ENCODE data around the gene RBP3. TPM values are rescaled to one million over a fixed set of nuclear protein-coding genes. Genes with fewer than 3 reads are reported as not detected.

Gene RBP3
- polyA plus RNA-seq, 2 donors, result not detected

DNA sequence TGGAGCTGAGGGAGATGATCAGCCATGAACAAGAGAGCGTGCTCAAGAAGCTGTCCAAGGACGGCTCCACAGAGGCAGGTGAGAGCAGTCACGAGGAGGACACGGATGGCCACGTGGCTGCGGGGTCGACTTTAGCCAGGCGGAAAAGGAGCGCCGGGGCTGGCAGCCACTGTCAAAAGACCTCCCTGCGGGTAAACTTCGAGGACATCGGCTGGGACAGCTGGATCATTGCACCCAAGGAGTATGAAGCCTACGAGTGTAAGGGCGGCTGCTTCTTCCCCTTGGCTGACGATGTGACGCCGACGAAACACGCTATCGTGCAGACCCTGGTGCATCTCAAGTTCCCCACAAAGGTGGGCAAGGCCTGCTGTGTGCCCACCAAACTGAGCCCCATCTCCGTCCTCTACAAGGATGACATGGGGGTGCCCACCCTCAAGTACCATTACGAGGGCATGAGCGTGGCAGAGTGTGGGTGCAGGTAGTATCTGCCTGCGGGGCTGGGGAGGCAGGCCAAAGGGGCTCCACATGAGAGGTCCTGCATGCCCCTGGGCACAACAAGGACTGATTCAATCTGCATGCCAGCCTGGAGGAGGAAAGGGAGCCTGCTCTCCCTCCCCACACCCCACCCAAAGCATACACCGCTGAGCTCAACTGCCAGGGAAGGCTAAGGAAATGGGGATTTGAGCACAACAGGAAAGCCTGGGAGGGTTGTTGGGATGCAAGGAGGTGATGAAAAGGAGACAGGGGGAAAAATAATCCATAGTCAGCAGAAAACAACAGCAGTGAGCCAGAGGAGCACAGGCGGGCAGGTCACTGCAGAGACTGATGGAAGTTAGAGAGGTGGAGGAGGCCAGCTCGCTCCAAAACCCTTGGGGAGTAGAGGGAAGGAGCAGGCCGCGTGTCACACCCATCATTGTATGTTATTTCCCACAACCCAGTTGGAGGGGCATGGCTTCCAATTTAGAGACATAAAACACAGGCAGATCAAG, 22.6 kb upstream of the RBP3 start:
- Histone ChIP-seq H3K27ac (ENCODE audit: low read depth in 2 of 2, low read length in 1 of 2) (no peak overlapping the region), H3K36me3 (ENCODE audit: control insufficient read depth in 2 of 2, insufficient read depth in 2 of 2, low read length in 1 of 2) (no peaks in the 10 kb centered on the region), H3K9me3 (ENCODE audit: control insufficient read depth in 2 of 2, insufficient read depth in 1 of 2, low read depth in 1 of 2, low read length in 1 of 2) (peaks cover 0 to 5% of the 10 kb centered on the region in 2 donors), H3K4me3 (ENCODE audit: low read depth in 1 of 2, low read length in 2 of 2) (no peak overlapping the region), H3K4me1 (ENCODE audit: control insufficient read depth in 2 of 2, insufficient read depth in 2 of 2, low read length in 1 of 2) (peaks cover 0 to 5% of the 10 kb centered on the region in 2 donors), H3K27me3 (ENCODE audit: control insufficient read depth in 1 of 2, insufficient read depth in 2 of 2, low read length in 2 of 2) (no peaks in the 10 kb centered on the region)
- 93 to 94% methylated on average over 30 of the region's 30 CpGs for WGBS, 2 donors

GRCh38 chr10:47326306-47326926, 21.7 kb upstream of the RBP3 start:
- peaks cover 0 to 5% of the 10 kb centered on the region in 2 donors for H3K9me3 ChIP-seq (ENCODE audit: control insufficient read depth in 2 of 2, insufficient read depth in 1 of 2, low read depth in 1 of 2, low read length in 1 of 2)
- H3K36me3 ChIP-seq (ENCODE audit: control insufficient read depth in 2 of 2, insufficient read depth in 2 of 2, low read length in 1 of 2), result no peaks in the 10 kb centered on the region
- no peak overlapping the region for H3K4me3 ChIP-seq (ENCODE audit: low read depth in 1 of 2, low read length in 2 of 2)
- 64 to 73% methylated on average over 5 of the region's 5 CpGs for WGBS, 2 donors
- H3K27me3 ChIP-seq (ENCODE audit: control insufficient read depth in 1 of 2, insufficient read depth in 2 of 2, low read length in 2 of 2), result no peaks in the 10 kb centered on the region
- no peak overlapping the region for H3K27ac ChIP-seq (ENCODE audit: low read depth in 2 of 2, low read length in 1 of 2)
- H3K4me1 ChIP-seq (ENCODE audit: control insufficient read depth in 2 of 2, insufficient read depth in 2 of 2, low read length in 1 of 2), result peaks cover 0 to 5% of the 10 kb centered on the region in 2 donors

- H3K4me3 ChIP-seq (ENCODE audit: low read depth in 1 of 2, low read length in 2 of 2), result no peak overlapping the region
- H3K36me3 ChIP-seq (ENCODE audit: control insufficient read depth in 2 of 2, insufficient read depth in 2 of 2, low read length in 1 of 2), result no peaks in the 10 kb centered on the region
- H3K27ac ChIP-seq (ENCODE audit: low read depth in 2 of 2, low read length in 1 of 2), result no peak overlapping the region
- peaks cover 0 to 5% of the 10 kb centered on the region in 2 donors for H3K4me1 ChIP-seq (ENCODE audit: control insufficient read depth in 2 of 2, insufficient read depth in 2 of 2, low read length in 1 of 2)
- 87% methylated on average over 11 of the region's 11 CpGs for WGBS, 2 donors
- peaks cover 0 to 2% of the 10 kb centered on the region in 2 donors for H3K27me3 ChIP-seq (ENCODE audit: control insufficient read depth in 1 of 2, insufficient read depth in 2 of 2, low read length in 2 of 2)
- H3K9me3 ChIP-seq (ENCODE audit: control insufficient read depth in 2 of 2, insufficient read depth in 1 of 2, low read depth in 1 of 2, low read length in 1 of 2), result peaks cover 0 to 5% of the 10 kb centered on the region in 2 donors
Observed at GRCh38 chr10:47326927-47327330, 21.2 kb upstream of the RBP3 start.

DNA sequence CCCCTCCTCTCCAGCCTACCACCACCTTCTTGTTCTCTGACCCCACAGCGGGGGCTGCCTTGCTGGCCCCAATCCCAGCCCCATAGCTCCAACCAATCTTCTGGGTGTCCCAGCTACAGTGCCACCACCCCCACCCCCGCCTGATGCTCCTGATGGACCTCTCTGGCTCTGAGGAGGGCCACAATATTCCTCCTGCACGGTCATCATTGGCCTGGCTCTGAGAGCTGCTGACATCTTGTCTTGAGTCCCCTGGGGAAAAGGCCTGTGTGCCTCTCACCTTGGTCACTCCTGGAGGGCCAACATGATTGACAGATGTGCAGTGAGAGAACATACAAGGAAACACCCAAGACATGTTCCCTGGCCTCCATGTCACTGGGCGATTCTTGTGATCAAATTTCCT, 18.3 kb upstream of the RBP3 start:
- WGBS, 2 donors, result 92 to 94% methylated on average over 4 of the region's 4 CpGs
- Histone ChIP-seq H3K27me3 (ENCODE audit: control insufficient read depth in 1 of 2, insufficient read depth in 2 of 2, low read length in 2 of 2) (peaks cover 0 to 3% of the 10 kb centered on the region in 2 donors), H3K4me3 (ENCODE audit: low read depth in 1 of 2, low read length in 2 of 2) (no peak overlapping the region), H3K9me3 (ENCODE audit: control insufficient read depth in 2 of 2, insufficient read depth in 1 of 2, low read depth in 1 of 2, low read length in 1 of 2) (peaks cover 0 to 5% of the 10 kb centered on the region in 2 donors), H3K27ac (ENCODE audit: low read depth in 2 of 2, low read length in 1 of 2) (no peak overlapping the region), H3K4me1 (ENCODE audit: control insufficient read depth in 2 of 2, insufficient read depth in 2 of 2, low read length in 1 of 2) (peaks cover 0 to 5% of the 10 kb centered on the region in 2 donors), H3K36me3 (ENCODE audit: control insufficient read depth in 2 of 2, insufficient read depth in 2 of 2, low read length in 1 of 2) (no peaks in the 10 kb centered on the region)

DNA sequence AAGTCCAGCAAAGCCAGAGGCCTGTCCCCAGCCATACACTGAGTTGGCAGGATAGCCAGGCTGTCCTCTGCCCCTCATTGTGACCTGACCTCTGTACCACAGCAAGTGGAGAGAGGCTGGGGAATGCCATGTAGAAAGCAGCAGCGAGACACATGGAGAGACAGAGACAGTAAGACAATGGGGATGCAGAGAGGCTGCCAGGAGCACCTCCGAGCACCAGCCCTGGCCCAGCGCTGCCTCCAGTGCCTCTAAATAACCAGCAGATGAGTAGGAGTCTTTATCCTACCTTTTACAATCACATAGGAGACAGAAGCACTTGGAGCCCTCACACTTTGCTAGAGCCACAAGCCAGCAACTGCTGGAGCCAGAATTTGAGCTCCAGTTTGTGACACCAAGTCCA, 17.8 kb upstream of the RBP3 start:
- H3K27me3 ChIP-seq (ENCODE audit: control insufficient read depth in 1 of 2, insufficient read depth in 2 of 2, low read length in 2 of 2), result peaks cover 0 to 3% of the 10 kb centered on the region in 2 donors
- H3K9me3 ChIP-seq (ENCODE audit: control insufficient read depth in 2 of 2, insufficient read depth in 1 of 2, low read depth in 1 of 2, low read length in 1 of 2), result peaks cover 0 to 5% of the 10 kb centered on the region in 2 donors
- peaks cover 0 to 5% of the 10 kb centered on the region in 2 donors for H3K4me1 ChIP-seq (ENCODE audit: control insufficient read depth in 2 of 2, insufficient read depth in 2 of 2, low read length in 1 of 2)
- no peak overlapping the region for H3K27ac ChIP-seq (ENCODE audit: low read depth in 2 of 2, low read length in 1 of 2)
- no peaks in the 10 kb centered on the region for H3K36me3 ChIP-seq (ENCODE audit: control insufficient read depth in 2 of 2, insufficient read depth in 2 of 2, low read length in 1 of 2)
- no peak overlapping the region for H3K4me3 ChIP-seq (ENCODE audit: low read depth in 1 of 2, low read length in 2 of 2)
- WGBS, 2 donors, result 92 to 94% methylated on average over 3 of the region's 3 CpGs

DNA sequence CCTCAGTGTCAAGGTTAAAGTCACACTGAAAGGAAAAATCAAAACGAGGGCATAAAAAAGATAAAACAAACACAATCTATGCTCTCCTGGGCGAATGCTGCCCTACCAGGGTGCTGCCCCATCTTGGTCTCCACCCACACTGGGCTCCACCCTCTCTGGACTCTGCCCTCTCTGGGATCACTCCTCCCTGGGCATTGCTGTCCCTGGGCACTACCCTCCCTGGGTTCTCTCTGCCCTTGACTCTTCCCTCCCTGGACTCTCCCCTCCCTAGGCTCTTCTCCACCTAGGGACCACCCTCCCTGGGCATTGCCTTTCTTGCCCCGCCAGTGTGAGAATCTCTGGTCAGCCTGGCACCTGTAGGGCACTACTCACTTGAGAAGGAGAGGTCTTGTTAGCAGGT, 17.4 kb upstream of the RBP3 start:
- peaks cover 0 to 5% of the 10 kb centered on the region in 2 donors for H3K4me1 ChIP-seq (ENCODE audit: control insufficient read depth in 2 of 2, insufficient read depth in 2 of 2, low read length in 1 of 2)
- H3K36me3 ChIP-seq (ENCODE audit: control insufficient read depth in 2 of 2, insufficient read depth in 2 of 2, low read length in 1 of 2), result no peaks in the 10 kb centered on the region
- WGBS, 2 donors, result 72 to 74% methylated on average over 3 of the region's 3 CpGs
- H3K27ac ChIP-seq (ENCODE audit: low read depth in 2 of 2, low read length in 1 of 2), result no peak overlapping the region
- H3K4me3 ChIP-seq (ENCODE audit: low read depth in 1 of 2, low read length in 2 of 2), result no peak overlapping the region
- H3K9me3 ChIP-seq (ENCODE audit: control insufficient read depth in 2 of 2, insufficient read depth in 1 of 2, low read depth in 1 of 2, low read length in 1 of 2), result peaks cover 0 to 5% of the 10 kb centered on the region in 2 donors
- H3K27me3 ChIP-seq (ENCODE audit: control insufficient read depth in 1 of 2, insufficient read depth in 2 of 2, low read length in 2 of 2), result peaks cover 0 to 3% of the 10 kb centered on the region in 2 donors

- Histone ChIP-seq H3K27me3 (ENCODE audit: control insufficient read depth in 1 of 2, insufficient read depth in 2 of 2, low read length in 2 of 2) (peaks cover 0 to 3% of the 10 kb centered on the region in 2 donors), H3K27ac (ENCODE audit: low read depth in 2 of 2, low read length in 1 of 2) (no peak overlapping the region), H3K9me3 (ENCODE audit: control insufficient read depth in 2 of 2, insufficient read depth in 1 of 2, low read depth in 1 of 2, low read length in 1 of 2) (peaks cover 0 to 5% of the 10 kb centered on the region in 2 donors), H3K4me3 (ENCODE audit: low read depth in 1 of 2, low read length in 2 of 2) (no peak overlapping the region), H3K4me1 (ENCODE audit: control insufficient read depth in 2 of 2, insufficient read depth in 2 of 2, low read length in 1 of 2) (no peaks in the 10 kb centered on the region), H3K36me3 (ENCODE audit: control insufficient read depth in 2 of 2, insufficient read depth in 2 of 2, low read length in 1 of 2) (no peaks in the 10 kb centered on the region)
- 94 to 96% methylated on average over 9 of the region's 9 CpGs for WGBS, 2 donors
Observed at GRCh38 chr10:47331491-47331890, 16.7 kb upstream of the RBP3 start.

- H3K4me1 ChIP-seq (ENCODE audit: control insufficient read depth in 2 of 2, insufficient read depth in 2 of 2, low read length in 1 of 2), result no peaks in the 10 kb centered on the region
- no peaks in the 10 kb centered on the region for H3K36me3 ChIP-seq (ENCODE audit: control insufficient read depth in 2 of 2, insufficient read depth in 2 of 2, low read length in 1 of 2)
- H3K9me3 ChIP-seq (ENCODE audit: control insufficient read depth in 2 of 2, insufficient read depth in 1 of 2, low read depth in 1 of 2, low read length in 1 of 2), result peaks cover 0 to 5% of the 10 kb centered on the region in 2 donors
- 59 to 76% methylated on average over 7 of the region's 7 CpGs for WGBS, 2 donors
- H3K4me3 ChIP-seq (ENCODE audit: low read depth in 1 of 2, low read length in 2 of 2), result no peak overlapping the region
- H3K27ac ChIP-seq (ENCODE audit: low read depth in 2 of 2, low read length in 1 of 2), result no peak overlapping the region
- H3K27me3 ChIP-seq (ENCODE audit: control insufficient read depth in 1 of 2, insufficient read depth in 2 of 2, low read length in 2 of 2), result peaks cover 0 to 3% of the 10 kb centered on the region in 2 donors
Observed at GRCh38 chr10:47331954-47332353, 16.2 kb upstream of the RBP3 start.

GRCh38 chr10:47332371-47332770, 15.8 kb upstream of the RBP3 start:
- H3K4me1 ChIP-seq (ENCODE audit: control insufficient read depth in 2 of 2, insufficient read depth in 2 of 2, low read length in 1 of 2), result no peaks in the 10 kb centered on the region
- WGBS, 2 donors, result 75 to 76% methylated on average over 3 of the region's 3 CpGs
- no peaks in the 10 kb centered on the region for H3K36me3 ChIP-seq (ENCODE audit: control insufficient read depth in 2 of 2, insufficient read depth in 2 of 2, low read length in 1 of 2)
- H3K4me3 ChIP-seq (ENCODE audit: low read depth in 1 of 2, low read length in 2 of 2), result no peak overlapping the region
- no peak overlapping the region for H3K27ac ChIP-seq (ENCODE audit: low read depth in 2 of 2, low read length in 1 of 2)
- H3K9me3 ChIP-seq (ENCODE audit: control insufficient read depth in 2 of 2, insufficient read depth in 1 of 2, low read depth in 1 of 2, low read length in 1 of 2), result peaks cover 0 to 5% of the 10 kb centered on the region in 2 donors
- peaks cover 0 to 3% of the 10 kb centered on the region in 2 donors for H3K27me3 ChIP-seq (ENCODE audit: control insufficient read depth in 1 of 2, insufficient read depth in 2 of 2, low read length in 2 of 2)

Measured in esophagus (tissue), 2 donors.